GM12878 (cell line): ENCODE measurements around the gene PFN4. TPM values are rescaled to one million over a fixed set of nuclear protein-coding genes. Genes with fewer than 3 reads are reported as not detected.
A peak's percentile ranks its signal among the peaks of the same experiment; 100 is the strongest.

Experiments
- ATAC-seq: fragments of 200-7000 bp; cut with Tn5 transposase; 3 replicates; pipeline ENCODE4 v1.9.1; 2020; ENCODE audit warnings: mild to moderate bottlenecking, moderate library complexity
- BruUV-seq: library from RNA; stranded (reverse); fragments of 400-500 nt; replicated peaks from 2 replicates; lab custom pipeline; 2021; lab: Mats Ljungman, UMichigan
- CTCF ChIA-PET: fragments of 300-600 bp; sonication (Branson Sonifier 250); formaldehyde crosslinking; extraction: SDS; loops from one replicate; lab custom pipeline; 2021; ENCODE audit warnings: inconsistent platforms; lab: Yijun Ruan, JAX
- POLR2A ChIA-PET: fragments of 350-600 bp; formaldehyde crosslinking; extraction: SDS; loops from one replicate; lab custom pipeline; 2021; ENCODE audit warnings: inconsistent platforms; lab: Charles Lee
- RAD21 ChIA-PET: fragments of 300-600 bp; sonication (Branson Sonifier 250); formaldehyde crosslinking; loops from one replicate; lab custom pipeline; 2023; ENCODE audit warnings: antibody characterized with exemption; ENCODE audit not compliant: unreplicated experiment; lab: Charles Lee
- SMC1A ChIA-PET: fragments of 300-600 bp; sonication (Branson Sonifier 250); formaldehyde crosslinking; loops from one replicate; lab custom pipeline; 2023; ENCODE audit not compliant: unreplicated experiment, uncharacterized antibody; lab: Charles Lee
- DNase-seq: peaks from one replicate; pipeline ENCODE4 v3.0.0-alpha.2; 2011; ENCODE audit warnings: low read depth, low spot score
- FAIRE-seq: peaks from 3 replicates; lab custom pipeline; 2011; peaks lifted over from hg19 to GRCh38; lab: Jason Lieb, UNC
- H2AFZ ChIP-seq: 2 replicates; pipeline ENCODE4 v1.6.0; 2011; ENCODE audit warnings: low read depth, low read length, control low read depth; ENCODE audit not compliant: control insufficient read depth
- H3K27ac ChIP-seq: 2 replicates; pipeline ENCODE4 v1.5.1; 2011; ENCODE audit warnings: control low read depth; ENCODE audit not compliant: control insufficient read depth, insufficient read depth
- H3K27me3 ChIP-seq, 2 experiments: replicated peaks in 1 of 2; 2 replicates each; pipeline versions ENCODE4 v1.6.0 to v1.6.1; 2011; ENCODE audit warnings: low read length in 1 of 2; ENCODE audit not compliant: control insufficient read depth in 2 of 2, insufficient read depth in 2 of 2
- H3K36me3 ChIP-seq, 2 experiments: 2 replicates each; pipeline ENCODE4 v1.5.1; 2011; ENCODE audit warnings: low read length in 1 of 2; ENCODE audit not compliant: control insufficient read depth in 2 of 2, insufficient read depth in 2 of 2
- H3K4me1 ChIP-seq: 2 replicates; pipeline ENCODE4 v1.6.1; 2011; ENCODE audit warnings: mild to moderate bottlenecking, low read length, moderate library complexity, mixed read lengths; ENCODE audit not compliant: control insufficient read depth, insufficient read depth
- H3K4me2 ChIP-seq: 2 replicates; pipeline ENCODE4 v1.6.0; 2011; ENCODE audit warnings: control low read depth; ENCODE audit not compliant: control insufficient read depth, insufficient read depth
- H3K4me3 ChIP-seq: fragments of 200-600 bp; sonication (generic); 2 replicates; pipeline ENCODE4 v1.5.1; 2016
- H3K79me2 ChIP-seq: 2 replicates; pipeline ENCODE4 v1.6.0; 2011; ENCODE audit warnings: low read length; ENCODE audit not compliant: control insufficient read depth, insufficient read depth
- H3K9ac ChIP-seq: 2 replicates; pipeline ENCODE4 v1.8.0; 2011; ENCODE audit warnings: low read length, control low read depth, mixed read lengths; ENCODE audit not compliant: control insufficient read depth, insufficient read depth
- H3K9me3 ChIP-seq: replicated peaks from 3 replicates; pipeline ENCODE4 v1.5.1; 2011; ENCODE audit warnings: mild to moderate bottlenecking, low read length; ENCODE audit not compliant: control insufficient read depth, insufficient read depth
- H4K20me1 ChIP-seq: 2 replicates; pipeline ENCODE4 v1.6.0; 2011; ENCODE audit not compliant: control insufficient read depth, insufficient read depth
- CHD2 ChIP-seq: IDR thresholded peaks from 2 replicates; pipeline ENCODE4 v1.6.1; 2011; ENCODE audit warnings: low read depth, low read length, improper control_type of control experiment, borderline replicate concordance
- CTCF ChIP-seq, 3 experiments: IDR thresholded peaks in 2 of 3; conservative IDR thresholded peaks in 1 of 3; 2 replicates each; pipeline ENCODE4 v1.5.1; 2011; ENCODE audit warnings: low read depth in 3 of 3, low read length in 3 of 3, mild to moderate bottlenecking in 3 of 3, control low read depth in 2 of 3, moderate library complexity in 2 of 3, inconsistent platforms in 1 of 3, mixed read lengths in 1 of 3; ENCODE audit not compliant: control insufficient read depth in 2 of 3, insufficient read depth in 1 of 3; ENCODE audit errors: extremely low read depth in 1 of 3
- IKZF1 ChIP-seq: fragments of 450-650 bp; conservative IDR thresholded peaks from 2 replicates; pipeline ENCODE4 v1.6.1; 2017; ENCODE audit warnings: antibody characterized with exemption, mild to moderate bottlenecking
- NBN ChIP-seq: fragments of 450-650 bp; IDR thresholded peaks from 2 replicates; pipeline ENCODE4 v1.6.1; 2016
- PAX8 ChIP-seq: fragments of 450-650 bp; IDR thresholded peaks from 2 replicates; pipeline ENCODE4 v1.6.1; 2017; ENCODE audit warnings: mild to moderate bottlenecking, moderate library complexity
- POLR2AphosphoS2 ChIP-seq: IDR thresholded peaks from 2 replicates; pipeline ENCODE4 v1.6.1; 2011; ENCODE audit warnings: low read depth, mild to moderate bottlenecking, low read length, improper control_type of control experiment, moderate library complexity
- POLR2AphosphoS5 ChIP-seq: IDR thresholded peaks from 2 replicates; pipeline ENCODE4 v1.6.1; 2011; ENCODE audit warnings: mild to moderate bottlenecking, low read length, inconsistent platforms
- RAD21 ChIP-seq: IDR thresholded peaks from 2 replicates; pipeline ENCODE4 v1.6.1; 2011; ENCODE audit warnings: mild to moderate bottlenecking, low read depth, low read length, moderate library complexity; ENCODE audit not compliant: insufficient read depth
- RB1 ChIP-seq: fragments of 450-650 bp; formaldehyde crosslinking; IDR thresholded peaks from 2 replicates; pipeline ENCODE4 v1.6.1; 2017; ENCODE audit warnings: mild to moderate bottlenecking, borderline replicate concordance
- RBBP5 ChIP-seq: fragments of 200-600 bp; sonication (generic); conservative IDR thresholded peaks from 2 replicates; pipeline ENCODE4 v1.6.1; 2016
- SIX5 ChIP-seq: IDR thresholded peaks from 2 replicates; pipeline ENCODE4 v1.6.1; 2011; ENCODE audit warnings: mild to moderate bottlenecking, low read depth, low read length, moderate library complexity; ENCODE audit not compliant: severe bottlenecking
- SMC3 ChIP-seq: IDR thresholded peaks from 2 replicates; pipeline ENCODE4 v1.6.1; 2011; ENCODE audit warnings: low read length, improper control_type of control experiment, borderline replicate concordance
- ZNF217 ChIP-seq: fragments of 450-650 bp; IDR thresholded peaks from 2 replicates; pipeline ENCODE4 v1.6.1; 2017; ENCODE audit warnings: antibody characterized with exemption, mild to moderate bottlenecking
- ZNF274 ChIP-seq: IDR thresholded peaks from one replicate; pipeline ENCODE4 v1.8.0; 2011; ENCODE audit not compliant: insufficient read length, insufficient read depth
- ZZZ3 ChIP-seq: IDR thresholded peaks from 2 replicates; pipeline ENCODE4 v1.6.1; 2011; ENCODE audit warnings: low read depth; ENCODE audit not compliant: control insufficient read depth, insufficient read length
- WGBS: methylation state at CpG from one replicate; pipeline ENCODE4 v1.1.6; 2016; ENCODE audit warnings: low lambda C conversion rate; ENCODE audit not compliant: insufficient replicate concordance, insufficient coverage; ENCODE audit errors: missing lambda C conversion rate; 5-methylcytosine and 5-hydroxymethylcytosine counted together
- in situ Hi-C: fragments of 300-500 bp; cut with MboI; formaldehyde crosslinking; loops from 9 replicates; pipeline ENCODE4 v1.14.3; 2018; ENCODE audit warnings: mixed read lengths
- intact Hi-C: fragments of 100-400 bp; cut with micrococcal nuclease; formaldehyde crosslinking; loops from one replicate; pipeline ENCODE4 v1.14.2; 2022; ENCODE audit not compliant: unreplicated experiment
- polyA plus RNA-seq, 11 experiments: library from polyadenylated mRNA; depleted of rRNA in 4 of 11; unstranded in 6 of 11; stranded (reverse) in 5 of 11; fragments of >200 nt; fragmentation: Nextera tagmentation in 4 of 11; fragmentation: Illumina TruSeq in 1 of 11; extraction: Ambion mirVana in 4 of 11; extraction: Trizol in 1 of 11; gene quantifications; 1 replicate in 1 of 11; 2 replicates in 10 of 11; pipeline versions ENCODE4 v1.2.1 to v1.2.3, GENCODE V29; 2011 to 2016; ENCODE audit warnings: inconsistent platforms in 2 of 11, missing spikeins in 2 of 11, low read depth in 1 of 11
- total RNA-seq, 4 experiments: library from RNA; depleted of rRNA in 3 of 4; stranded (reverse); fragments of >200 nt in 3 of 4; fragmentation: Illumina TruSeq in 1 of 4; extraction: Trizol in 1 of 4; gene quantifications; 2 replicates each; pipeline versions ENCODE4 v1.2.1 to v1.2.3, GENCODE V29; 2013 to 2021
- TF ChIP-seq, protein P1 (sequence below): fragments of 450-650 bp; IDR thresholded peaks from 2 replicates; pipeline ENCODE4 v1.6.1; 2017; ENCODE audit warnings: antibody characterized with exemption, mild to moderate bottlenecking, moderate library complexity
- TF ChIP-seq, protein P2 (sequence below): fragments of 150-350 bp; IDR thresholded peaks from 2 replicates; pipeline ENCODE4 v1.6.1; 2014; ENCODE audit warnings: mild to moderate bottlenecking, low read depth, low read length

PFN4 gene
- total and polyA plus RNA-seq, 10 of the 15 experiments (the other 5 are each of a cell fraction or from before 2014, with no cell fraction given): 0.12 to 2.1 (median 1.0) TPM

- no peaks in the 10 kb centered on the region for H3K9me3 ChIP-seq
- peak within 1 kb of the TSS; percentile 87 for H3K27ac ChIP-seq
- POLR2A ChIA-PET: interaction anchor here (0.5 to 3.3 kb wide), 9 partner anchors 8 to 260 kb away, joined by 3 to 25 read pairs (median 4); partner anchors contain the start of genes ATAD2B, FAM228B, PFN4 and SF3B6
- H4K20me1 ChIP-seq: no peaks in the 10 kb centered on the region
- peak; percentile 46 for DNase-seq
- H3K4me3 ChIP-seq: peak within 1 kb of the TSS; percentile 70
- no TSS peak for BruUV-seq
- H3K4me2 ChIP-seq: peak within 1 kb of the TSS; percentile 95
- FAIRE-seq: peak; percentile 81
- no peaks in the 10 kb centered on the region; a peak in 2 of 4 replicates for H3K36me3 ChIP-seq
- no peaks in the 10 kb centered on the region for H3K27me3 ChIP-seq
- H3K79me2 ChIP-seq: no peaks in the 10 kb centered on the region
- RAD21 ChIA-PET: interaction anchor here (0.5 to 3.8 kb wide), 27 partner anchors 8 to 323 kb away, joined by 3 to 98 read pairs (median 4); partner anchors contain the start of genes ATAD2B, FAM228B, SF3B6 and UBXN2A
- intact Hi-C loops: loop anchor here (1.0 to 5.0 kb wide), 6 partner anchors 64 to 298 kb away; partner anchors contain the start of gene ATAD2B
- peaks cover 12% of the 10 kb centered on the region for H3K4me1 ChIP-seq
- peak; percentile 94 for ATAC-seq
- H2AFZ ChIP-seq: peak within 1 kb of the TSS; percentile 98
- WGBS: under 1% methylated on average over 32 of the region's 44 CpGs
- CTCF ChIA-PET: interaction anchor here (0.6 to 5.2 kb wide), 52 partner anchors 8 to 1182 kb away, joined by 3 to 105 read pairs (median 4); partner anchors contain the start of genes ATAD2B, FAM228B, FKBP1B and SF3B6
- H3K9ac ChIP-seq: peak within 1 kb of the TSS; percentile 89
- SMC1A ChIA-PET: interaction anchor here (0.5 to 3.4 kb wide), 14 partner anchors 34 to 271 kb away, joined by 3 to 44 read pairs (median 6); partner anchors contain the start of genes ATAD2B, FAM228B, PFN4 and WDCP
- in situ Hi-C loops: loop anchor here (5.0 kb wide), 1 partner anchor 257 kb away; no protein-coding TSS in a partner anchor
- peak; percentile 84 to 89 (median 86) for TF ChIP-seq CTCF (IDR thresholded peaks at IDR 0.05 in 2 of 3, conservative IDR thresholded peaks at IDR 0.05 in 1 of 3; ENCODE audit: control insufficient read depth in 2 of 3, extremely low read depth in 1 of 3, insufficient read depth in 1 of 3, low read depth in 3 of 3, low read length in 3 of 3)
- TF ChIP-seq POLR2AphosphoS2: no peak
- peak; percentile 97 for TF ChIP-seq IKZF1
- TF ChIP-seq PAX8: no peak
- no peak for TF ChIP-seq ZZZ3
- 0 out of 2 replicates have a peak, but pooled peaks have one; percentile 35 for TF ChIP-seq ZNF217
- peak; percentile 55 for TF ChIP-seq SMC3
- TF ChIP-seq RBBP5: no peak
- TF ChIP-seq NBN: no peak
- TF ChIP-seq, protein P1, sequence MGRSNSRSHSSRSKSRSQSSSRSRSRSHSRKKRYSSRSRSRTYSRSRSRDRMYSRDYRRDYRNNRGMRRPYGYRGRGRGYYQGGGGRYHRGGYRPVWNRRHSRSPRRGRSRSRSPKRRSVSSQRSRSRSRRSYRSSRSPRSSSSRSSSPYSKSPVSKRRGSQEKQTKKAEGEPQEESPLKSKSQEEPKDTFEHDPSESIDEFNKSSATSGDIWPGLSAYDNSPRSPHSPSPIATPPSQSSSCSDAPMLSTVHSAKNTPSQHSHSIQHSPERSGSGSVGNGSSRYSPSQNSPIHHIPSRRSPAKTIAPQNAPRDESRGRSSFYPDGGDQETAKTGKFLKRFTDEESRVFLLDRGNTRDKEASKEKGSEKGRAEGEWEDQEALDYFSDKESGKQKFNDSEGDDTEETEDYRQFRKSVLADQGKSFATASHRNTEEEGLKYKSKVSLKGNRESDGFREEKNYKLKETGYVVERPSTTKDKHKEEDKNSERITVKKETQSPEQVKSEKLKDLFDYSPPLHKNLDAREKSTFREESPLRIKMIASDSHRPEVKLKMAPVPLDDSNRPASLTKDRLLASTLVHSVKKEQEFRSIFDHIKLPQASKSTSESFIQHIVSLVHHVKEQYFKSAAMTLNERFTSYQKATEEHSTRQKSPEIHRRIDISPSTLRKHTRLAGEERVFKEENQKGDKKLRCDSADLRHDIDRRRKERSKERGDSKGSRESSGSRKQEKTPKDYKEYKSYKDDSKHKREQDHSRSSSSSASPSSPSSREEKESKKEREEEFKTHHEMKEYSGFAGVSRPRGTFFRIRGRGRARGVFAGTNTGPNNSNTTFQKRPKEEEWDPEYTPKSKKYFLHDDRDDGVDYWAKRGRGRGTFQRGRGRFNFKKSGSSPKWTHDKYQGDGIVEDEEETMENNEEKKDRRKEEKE: no peak
- peak; percentile 66 for TF ChIP-seq RAD21
- TF ChIP-seq RB1: peak; percentile 77; the same call in 1 of the 2 replicates
- TF ChIP-seq, protein P2, sequence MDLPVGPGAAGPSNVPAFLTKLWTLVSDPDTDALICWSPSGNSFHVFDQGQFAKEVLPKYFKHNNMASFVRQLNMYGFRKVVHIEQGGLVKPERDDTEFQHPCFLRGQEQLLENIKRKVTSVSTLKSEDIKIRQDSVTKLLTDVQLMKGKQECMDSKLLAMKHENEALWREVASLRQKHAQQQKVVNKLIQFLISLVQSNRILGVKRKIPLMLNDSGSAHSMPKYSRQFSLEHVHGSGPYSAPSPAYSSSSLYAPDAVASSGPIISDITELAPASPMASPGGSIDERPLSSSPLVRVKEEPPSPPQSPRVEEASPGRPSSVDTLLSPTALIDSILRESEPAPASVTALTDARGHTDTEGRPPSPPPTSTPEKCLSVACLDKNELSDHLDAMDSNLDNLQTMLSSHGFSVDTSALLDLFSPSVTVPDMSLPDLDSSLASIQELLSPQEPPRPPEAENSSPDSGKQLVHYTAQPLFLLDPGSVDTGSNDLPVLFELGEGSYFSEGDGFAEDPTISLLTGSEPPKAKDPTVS: no peak
- no peak for TF ChIP-seq ZNF274
- no peak for TF ChIP-seq SIX5
- TF ChIP-seq CHD2: no peak
- TF ChIP-seq POLR2AphosphoS5: no peak
These were observed 38.5 kb downstream of the PFN4 start, which contains the start of gene TP53I3 for GRCh38 chr2:24084386-24085199. TP53I3 (minus strand) TSS chr2:24084834; CDS start chr2:24084326, 508 bp downstream.
